Erythroblast (primary cell): ENCODE data around the gene VPS52.
"Not testable (repeated sequence)": the region's sequence is repeated elsewhere in the genome, so short reads cannot be mapped to it uniquely, and the experiment has no call there.

Source experiments
- DNase-seq, 2 experiments: peaks; one replicate each; lab custom pipeline; 2025; lab: John Stamatoyannopoulos, UW
- GATA1 ChIP-seq: IDR thresholded peaks from 2 replicates; pipeline ENCODE4 v1.6.1; 2011; ENCODE audit warnings: low read depth, mild to moderate bottlenecking, control low read depth, low read length, moderate library complexity
- POLR2A ChIP-seq: IDR thresholded peaks from 2 replicates; pipeline ENCODE4 v1.6.1; 2011; ENCODE audit warnings: mild to moderate bottlenecking, low read length

VPS52 gene

GRCh38 chr6:33241968-33242367, 29.7 kb downstream of the VPS52 start:
- TF ChIP-seq POLR2A, result no peak
- TF ChIP-seq GATA1, result no peak
- no peak for DNase-seq

- TF ChIP-seq POLR2A (no peak), GATA1 (no peak)
- DNase-seq, result no peak
Observed at GRCh38 chr6:33237741-33238140, 33.9 kb downstream of the VPS52 start.

- DNase-seq, result no peak
- TF ChIP-seq POLR2A (no peak), GATA1 (no peak)
Observed at GRCh38 chr6:33236852-33237251, 34.8 kb downstream of the VPS52 start.

- DNase-seq, result no peak
- TF ChIP-seq GATA1 (no peak), POLR2A (no peak)
Observed at GRCh38 chr6:33236328-33236727, 35.3 kb downstream of the VPS52 start.

GRCh38 chr6:33235221-33235634, 36.4 kb downstream of the VPS52 start:
- TF ChIP-seq GATA1, result no peak
- no peak for TF ChIP-seq POLR2A
- no peak for DNase-seq

- not testable (repeated sequence) for DNase-seq
Observed at GRCh38 chr6:33226503-33227120, 45.1 kb downstream of the VPS52 start.

- DNase-seq, result no peak
- TF ChIP-seq POLR2A (no peak), GATA1 (no peak)
Observed at GRCh38 chr6:33217681-33218080, 54.0 kb downstream of the VPS52 start.

- TF ChIP-seq GATA1 (no peak), POLR2A (no peak)
- no peak for DNase-seq
Observed at GRCh38 chr6:33217246-33217645, 54.4 kb downstream of the VPS52 start.

- DNase-seq, result no peak
- TF ChIP-seq GATA1 (no peak), POLR2A (no peak)
Observed at GRCh38 chr6:33216117-33216649, 55.5 kb downstream of the VPS52 start.

GRCh38 chr6:33215271-33216116, 56.2 kb downstream of the VPS52 start:
- DNase-seq, result no peak
- no peak for TF ChIP-seq GATA1
- TF ChIP-seq POLR2A, result no peak

GRCh38 chr6:33213989-33214335, 57.7 kb downstream of the VPS52 start:
- no peak for DNase-seq
- TF ChIP-seq POLR2A (no peak), GATA1 (no peak)

GRCh38 chr6:33213166-33213988, 58.3 kb downstream of the VPS52 start:
- no peak for DNase-seq
- peak; percentile 63 for TF ChIP-seq POLR2A
- no peak for TF ChIP-seq GATA1

GRCh38 chr6:33212857-33213165, 58.9 kb downstream of the VPS52 start:
- no peak for DNase-seq
- TF ChIP-seq POLR2A (no peak), GATA1 (no peak)

GRCh38 chr6:33211666-33212422, 59.8 kb downstream of the VPS52 start:
- no peak for TF ChIP-seq POLR2A
- TF ChIP-seq GATA1, result no peak

More at GRCh38 chr6:33211666-33212422, 59.8 kb downstream of the VPS52 start:
- DNase-seq, result no peak
